Fibroblast of skin of left biceps (primary cell): Measurements from ENCODE around the gene NFYC.

Experiments used
- DNase-seq, 2 experiments: peaks; one replicate each; pipeline ENCODE4 v3.0.0-alpha.2; 2013; ENCODE audit warnings: low read depth in 2 of 2

The NFYC gene

GRCh38 chr1:40783001-40783905 is 91.7 kb downstream of the NFYC start, which contains the start of gene KCNQ4:
KCNQ4 (plus strand) TSS chr1:40783787; CDS start chr1:40784094, 307 bp downstream.
- DNase-seq, result no peak

GRCh38 chr1:40784141-40784770 is 92.8 kb downstream of the NFYC start:
- DNase-seq, result no peak

- DNase-seq, result no peak
Observed at GRCh38 chr1:40784771-40785151, 93.3 kb downstream of the NFYC start.

GRCh38 chr1:40785446-40785845 is 93.9 kb downstream of the NFYC start:
- DNase-seq, result no peak

GRCh38 chr1:40786171-40786994 is 94.9 kb downstream of the NFYC start:
- no peak for DNase-seq

GRCh38 chr1:40786995-40787705 is 95.6 kb downstream of the NFYC start:
- no peak for DNase-seq

- no peak for DNase-seq
Observed at GRCh38 chr1:40787737-40788560, 96.4 kb downstream of the NFYC start.

- DNase-seq, result no peak
Observed at GRCh38 chr1:40788561-40789341, 97.2 kb downstream of the NFYC start.

- no peak for DNase-seq
Observed at GRCh38 chr1:40789342-40789598, 97.8 kb downstream of the NFYC start.

GRCh38 chr1:40789661-40790430 is 98.3 kb downstream of the NFYC start:
- DNase-seq, result no peak

GRCh38 chr1:40792036-40792435 is 100.5 kb downstream of the NFYC start:
- no peak for DNase-seq

GRCh38 chr1:40793617-40794016 is 102.1 kb downstream of the NFYC start:
- no peak for DNase-seq

GRCh38 chr1:40794048-40794447 is 102.5 kb downstream of the NFYC start:
- no peak for DNase-seq

GRCh38 chr1:40794974-40795715 is 103.6 kb downstream of the NFYC start:
- no peak for DNase-seq

- no peak for DNase-seq
Observed at GRCh38 chr1:40795811-40796586, 104.5 kb downstream of the NFYC start.

- DNase-seq, result no peak
Observed at GRCh38 chr1:40796939-40797667, 105.6 kb downstream of the NFYC start.

- no peak for DNase-seq
Observed at GRCh38 chr1:40797668-40798010, 106.1 kb downstream of the NFYC start.
